ENCODE measurements around the gene RPLP1.
A peak's percentile ranks its signal among the peaks of the same experiment; 100 is the strongest.

The RPLP1 gene

GRCh38 chr15:69452692-69453521 is at the start of gene RPLP1:
Gene RPLP1, plus strand, starts transcription at chr15:69452818. Its CDS starts 131 bp downstream, at chr15:69452949.
- Histone ChIP-seq H3K27ac (peak within 1 kb of the TSS; percentile 88), H3K36me3 (ENCODE audit: insufficient read depth, low read length) (peaks cover 54% of the 10 kb centered on the region), H3K4me3 (peak within 1 kb of the TSS; percentile 94), H3K9ac (ENCODE audit: insufficient read length) (peak within 1 kb of the TSS; percentile 97), H3K9me3 (ENCODE audit: low read depth, low read length) (no peaks in the 10 kb centered on the region)
- TF ChIP-seq EZH2 (IDR thresholded peaks at IDR 0.05), result no peak
- TF ChIP-seq POLR2AphosphoS5 (IDR thresholded peaks at IDR 0.05; ENCODE audit: borderline replicate concordance, low read depth, low read length), result peak; percentile 100
- TF ChIP-seq FOXP2 (optimal IDR thresholded peaks at IDR 0.05; ENCODE audit: control extremely low read depth, extremely low read length, insufficient read depth), result no peak
- DNase-seq (ENCODE audit: low read depth, low spot score), result peak; percentile 81

- H3K9ac ChIP-seq (ENCODE audit: insufficient read length), result no peak overlapping the region
- no peak overlapping the region for H3K4me3 ChIP-seq
- H3K27ac ChIP-seq, result no peak overlapping the region
- no peak for DNase-seq (ENCODE audit: low read depth, low spot score)
- no peak for TF ChIP-seq FOXP2 (optimal IDR thresholded peaks at IDR 0.05; ENCODE audit: control extremely low read depth, extremely low read length, insufficient read depth)
- no peak for TF ChIP-seq POLR2AphosphoS5 (IDR thresholded peaks at IDR 0.05; ENCODE audit: borderline replicate concordance, low read depth, low read length)
- no peak for TF ChIP-seq EZH2 (IDR thresholded peaks at IDR 0.05)
- H3K9me3 ChIP-seq (ENCODE audit: low read depth, low read length), result no peaks in the 10 kb centered on the region
- H3K36me3 ChIP-seq (ENCODE audit: insufficient read depth, low read length), result peaks cover 7% of the 10 kb centered on the region; the same call in 1 of the 2 replicates
These were observed 49.0 kb upstream of the RPLP1 start for GRCh38 chr15:69403594-69403993.

- no peak overlapping the region for H3K9ac ChIP-seq (ENCODE audit: insufficient read length)
- H3K4me3 ChIP-seq, result no peak overlapping the region
- H3K36me3 ChIP-seq (ENCODE audit: insufficient read depth, low read length), result peaks cover 7% of the 10 kb centered on the region; the same call in 1 of the 2 replicates
- TF ChIP-seq EZH2 (IDR thresholded peaks at IDR 0.05) (no peak), POLR2AphosphoS5 (IDR thresholded peaks at IDR 0.05; ENCODE audit: borderline replicate concordance, low read depth, low read length) (no peak), FOXP2 (optimal IDR thresholded peaks at IDR 0.05; ENCODE audit: control extremely low read depth, extremely low read length, insufficient read depth) (no peak)
- no peak for DNase-seq (ENCODE audit: low read depth, low spot score)
- no peaks in the 10 kb centered on the region for H3K9me3 ChIP-seq (ENCODE audit: low read depth, low read length)
- no peak overlapping the region for H3K27ac ChIP-seq
These were observed 47.5 kb upstream of the RPLP1 start for GRCh38 chr15:69405110-69405509.

- no peaks in the 10 kb centered on the region for H3K9me3 ChIP-seq (ENCODE audit: low read depth, low read length)
- DNase-seq (ENCODE audit: low read depth, low spot score), result no peak
- H3K36me3 ChIP-seq (ENCODE audit: insufficient read depth, low read length), result peaks cover 7% of the 10 kb centered on the region; the same call in 1 of the 2 replicates
- H3K9ac ChIP-seq (ENCODE audit: insufficient read length), result no peak overlapping the region
- H3K27ac ChIP-seq, result no peak overlapping the region
- TF ChIP-seq POLR2AphosphoS5 (IDR thresholded peaks at IDR 0.05; ENCODE audit: borderline replicate concordance, low read depth, low read length) (no peak), EZH2 (IDR thresholded peaks at IDR 0.05) (no peak), FOXP2 (optimal IDR thresholded peaks at IDR 0.05; ENCODE audit: control extremely low read depth, extremely low read length, insufficient read depth) (no peak)
- H3K4me3 ChIP-seq, result no peak overlapping the region
These were observed 44.8 kb upstream of the RPLP1 start for GRCh38 chr15:69407719-69408400.

- Histone ChIP-seq H3K4me3 (no peak overlapping the region), H3K27ac (no peak overlapping the region), H3K36me3 (ENCODE audit: insufficient read depth, low read length) (peaks cover 7% of the 10 kb centered on the region; the same call in 1 of the 2 replicates), H3K9ac (ENCODE audit: insufficient read length) (no peak overlapping the region), H3K9me3 (ENCODE audit: low read depth, low read length) (no peaks in the 10 kb centered on the region)
- no peak for DNase-seq (ENCODE audit: low read depth, low spot score)
- TF ChIP-seq POLR2AphosphoS5 (IDR thresholded peaks at IDR 0.05; ENCODE audit: borderline replicate concordance, low read depth, low read length) (no peak), FOXP2 (optimal IDR thresholded peaks at IDR 0.05; ENCODE audit: control extremely low read depth, extremely low read length, insufficient read depth) (no peak), EZH2 (IDR thresholded peaks at IDR 0.05) (no peak)
These were observed 43.8 kb upstream of the RPLP1 start for GRCh38 chr15:69408841-69409240.

GRCh38 chr15:69410248-69410874 is 42.3 kb upstream of the RPLP1 start:
- no peak for TF ChIP-seq FOXP2 (optimal IDR thresholded peaks at IDR 0.05; ENCODE audit: control extremely low read depth, extremely low read length, insufficient read depth)
- no peak for TF ChIP-seq POLR2AphosphoS5 (IDR thresholded peaks at IDR 0.05; ENCODE audit: borderline replicate concordance, low read depth, low read length)
- TF ChIP-seq EZH2 (IDR thresholded peaks at IDR 0.05), result no peak
- no peaks in the 10 kb centered on the region for H3K36me3 ChIP-seq (ENCODE audit: insufficient read depth, low read length)
- DNase-seq (ENCODE audit: low read depth, low spot score), result no peak

GRCh38 chr15:69412274-69412673 is 40.3 kb upstream of the RPLP1 start:
- TF ChIP-seq FOXP2 (optimal IDR thresholded peaks at IDR 0.05; ENCODE audit: control extremely low read depth, extremely low read length, insufficient read depth) (no peak), EZH2 (IDR thresholded peaks at IDR 0.05) (no peak), POLR2AphosphoS5 (IDR thresholded peaks at IDR 0.05; ENCODE audit: borderline replicate concordance, low read depth, low read length) (no peak)
- DNase-seq (ENCODE audit: low read depth, low spot score), result no peak
- Histone ChIP-seq H3K9ac (ENCODE audit: insufficient read length) (no peak overlapping the region), H3K9me3 (ENCODE audit: low read depth, low read length) (no peaks in the 10 kb centered on the region), H3K4me3 (no peak overlapping the region), H3K36me3 (ENCODE audit: insufficient read depth, low read length) (peaks cover 10% of the 10 kb centered on the region), H3K27ac (no peak overlapping the region)

More at GRCh38 chr15:69410248-69410874, 42.3 kb upstream of the RPLP1 start:
- Histone ChIP-seq H3K4me3 (no peak overlapping the region), H3K9me3 (ENCODE audit: low read depth, low read length) (no peaks in the 10 kb centered on the region), H3K27ac (no peak overlapping the region), H3K9ac (ENCODE audit: insufficient read length) (no peak overlapping the region)

GRCh38 chr15:69412701-69413100 is 39.9 kb upstream of the RPLP1 start:
- no peak overlapping the region for H3K9ac ChIP-seq (ENCODE audit: insufficient read length)
- peaks cover 15% of the 10 kb centered on the region for H3K36me3 ChIP-seq (ENCODE audit: insufficient read depth, low read length)
- no peak for TF ChIP-seq POLR2AphosphoS5 (IDR thresholded peaks at IDR 0.05; ENCODE audit: borderline replicate concordance, low read depth, low read length)
- TF ChIP-seq EZH2 (IDR thresholded peaks at IDR 0.05), result no peak
- no peak for TF ChIP-seq FOXP2 (optimal IDR thresholded peaks at IDR 0.05; ENCODE audit: control extremely low read depth, extremely low read length, insufficient read depth)
- no peak for DNase-seq (ENCODE audit: low read depth, low spot score)
- H3K4me3 ChIP-seq, result no peak overlapping the region
- H3K27ac ChIP-seq, result no peak overlapping the region
- no peaks in the 10 kb centered on the region for H3K9me3 ChIP-seq (ENCODE audit: low read depth, low read length)

Data from SK-N-MC (cell line).